ENCODE data around the gene RLN3.

Gene RLN3, protein sequence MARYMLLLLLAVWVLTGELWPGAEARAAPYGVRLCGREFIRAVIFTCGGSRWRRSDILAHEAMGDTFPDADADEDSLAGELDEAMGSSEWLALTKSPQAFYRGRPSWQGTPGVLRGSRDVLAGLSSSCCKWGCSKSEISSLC

DNA sequence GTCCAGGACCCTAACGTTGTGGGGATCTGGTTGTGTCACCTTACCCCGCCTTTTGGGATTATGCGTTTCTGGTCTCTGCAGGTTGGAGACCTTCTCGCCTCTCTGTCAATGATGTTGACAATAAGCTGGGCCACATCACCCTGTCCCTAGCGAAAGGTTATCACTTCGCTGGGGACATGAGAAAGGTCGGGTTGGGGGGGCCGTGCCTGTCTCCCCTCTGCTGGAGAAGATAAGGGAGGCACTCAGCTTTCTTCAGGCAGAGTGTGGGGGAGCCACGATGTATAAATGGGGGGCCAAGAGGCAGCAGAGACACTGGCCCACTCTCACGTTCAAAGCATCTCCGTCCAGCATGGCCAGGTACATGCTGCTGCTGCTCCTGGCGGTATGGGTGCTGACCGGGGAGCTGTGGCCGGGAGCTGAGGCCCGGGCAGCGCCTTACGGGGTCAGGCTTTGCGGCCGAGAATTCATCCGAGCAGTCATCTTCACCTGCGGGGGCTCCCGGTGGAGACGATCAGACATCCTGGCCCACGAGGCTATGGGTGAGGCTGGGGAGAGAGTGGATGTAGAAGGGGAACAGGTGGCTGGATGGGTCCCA, at the start of gene RLN3:
TSS of gene RLN3 (plus strand) at position 293 of the 595 bp plus-strand sequence. CDS start at position 350, 57 bp downstream.
- no peak for DNase-seq

DNA sequence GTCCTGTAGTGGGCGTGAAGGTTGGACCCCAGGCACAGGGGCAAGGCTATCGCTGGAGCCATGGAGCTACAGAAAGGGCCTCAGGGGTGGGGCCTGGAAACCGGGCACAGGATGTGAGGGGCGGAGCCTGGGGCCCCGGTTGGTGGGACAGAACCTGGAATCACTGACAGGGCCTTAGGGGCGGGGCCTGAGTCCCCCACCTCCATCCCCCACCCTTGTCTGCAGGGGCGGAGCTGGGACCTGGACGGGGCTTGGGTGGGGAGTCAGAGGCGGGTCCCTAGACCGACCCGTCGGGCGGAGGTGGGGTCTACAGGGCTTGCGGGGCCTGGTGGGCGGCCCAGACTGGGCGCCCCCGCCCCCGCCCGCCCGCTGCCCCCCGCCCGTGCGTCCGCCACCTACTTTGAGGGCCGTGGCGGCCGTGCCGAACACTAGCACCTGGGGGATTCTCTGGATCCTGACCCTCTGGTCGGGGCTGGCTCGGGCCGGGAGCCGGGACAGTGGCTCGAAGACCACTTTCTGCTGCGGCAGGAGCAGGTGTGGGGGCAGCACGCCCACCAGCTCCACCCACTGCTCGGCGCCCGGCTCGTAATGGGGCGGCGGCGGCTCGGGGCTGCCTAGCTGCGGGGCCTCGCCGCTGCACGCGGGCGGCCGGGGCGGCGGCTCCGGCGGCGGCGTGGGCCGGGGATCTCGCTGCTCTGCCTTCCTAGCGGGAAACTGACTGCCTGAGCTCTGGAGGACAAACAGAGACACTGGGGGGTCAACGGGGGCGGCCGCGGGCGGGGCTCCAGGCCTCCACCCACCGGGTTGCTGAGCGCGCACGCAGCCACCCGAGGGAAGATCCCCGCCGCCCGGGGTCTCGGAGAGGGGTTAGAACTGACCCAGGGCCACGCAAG, 49.4 kb upstream of the RLN3 start:
- peak; percentile 24 for DNase-seq

DNA sequence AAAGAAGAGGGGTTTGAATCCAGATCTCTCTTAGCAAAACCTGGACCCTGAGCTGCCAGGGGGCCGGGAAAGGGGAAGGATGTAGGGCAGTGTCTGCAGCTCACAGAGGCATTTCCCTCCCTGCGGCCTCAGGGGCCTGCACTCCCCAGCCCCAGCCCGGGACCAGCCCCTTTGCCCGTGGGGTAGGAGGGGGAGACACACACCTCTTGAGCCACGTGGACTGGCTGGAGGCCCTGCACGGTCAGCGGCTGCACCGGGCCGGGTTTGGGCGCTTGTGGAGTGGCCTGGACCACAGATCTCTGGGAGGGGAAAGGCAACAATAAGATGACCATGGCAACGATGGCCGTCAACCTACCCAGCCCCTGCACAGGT, 48.7 kb upstream of the RLN3 start:
- no peak for DNase-seq

DNA sequence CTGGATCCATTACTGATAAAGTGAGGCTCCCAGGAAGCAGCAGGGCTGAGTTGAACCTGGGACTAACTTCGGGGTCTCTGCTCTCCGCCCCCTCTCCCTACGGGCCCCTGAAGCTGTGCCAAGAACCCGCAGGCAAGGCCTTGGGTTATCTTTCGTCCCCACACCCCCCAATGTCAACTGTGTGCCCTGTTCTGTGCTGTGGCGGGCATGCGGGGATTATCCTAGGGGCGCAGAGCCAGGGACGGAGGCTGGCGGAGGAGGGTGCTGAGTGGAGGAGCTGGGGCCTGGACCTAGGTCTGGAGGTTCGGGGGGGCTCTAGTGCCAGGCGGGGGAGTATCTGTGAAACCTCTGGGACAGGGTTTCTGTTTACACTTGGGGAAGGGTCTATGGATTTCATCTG, 48.3 kb upstream of the RLN3 start:
- DNase-seq = no peak

DNA sequence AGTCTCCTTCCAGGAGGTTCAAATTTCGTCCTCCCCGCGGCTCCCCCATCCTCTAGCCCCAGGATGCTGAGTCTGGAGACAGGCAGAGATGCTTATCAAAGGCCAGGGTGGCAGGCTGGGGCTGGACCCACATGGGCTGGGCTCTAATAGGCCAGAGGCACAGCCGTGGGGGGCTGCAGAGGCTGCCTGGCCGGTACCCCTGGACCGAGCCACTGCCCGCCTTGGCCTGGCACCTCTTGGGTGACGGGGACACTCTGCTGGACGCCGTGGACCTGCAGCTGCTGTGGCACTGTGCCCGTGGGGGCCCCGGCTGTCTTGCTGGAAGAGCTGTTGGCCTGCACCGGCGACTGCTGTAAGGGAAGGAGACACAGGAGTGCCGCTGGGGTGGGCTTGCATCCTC, 47.6 kb upstream of the RLN3 start:
- DNase-seq = no peak

DNA sequence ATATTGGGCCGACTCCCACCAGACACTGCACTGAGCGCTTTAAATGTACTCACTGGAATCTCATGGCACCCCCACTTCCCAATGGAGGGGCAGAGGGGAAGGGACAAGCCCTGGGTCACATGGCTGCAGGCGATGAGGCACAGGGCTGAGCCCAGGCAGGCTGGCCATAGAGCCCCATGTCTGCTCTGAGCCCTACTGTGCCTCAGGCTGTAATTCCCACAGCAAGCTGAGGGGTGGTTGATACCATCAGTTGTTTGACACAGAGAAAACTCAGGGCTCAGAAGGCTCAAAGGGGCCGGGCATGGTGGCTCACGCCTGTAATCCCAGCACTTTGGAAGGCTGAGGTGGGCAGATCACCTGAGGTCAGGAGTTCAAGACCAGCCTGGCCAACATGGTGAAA, 46.9 kb upstream of the RLN3 start:
- DNase-seq = no peak

DNA sequence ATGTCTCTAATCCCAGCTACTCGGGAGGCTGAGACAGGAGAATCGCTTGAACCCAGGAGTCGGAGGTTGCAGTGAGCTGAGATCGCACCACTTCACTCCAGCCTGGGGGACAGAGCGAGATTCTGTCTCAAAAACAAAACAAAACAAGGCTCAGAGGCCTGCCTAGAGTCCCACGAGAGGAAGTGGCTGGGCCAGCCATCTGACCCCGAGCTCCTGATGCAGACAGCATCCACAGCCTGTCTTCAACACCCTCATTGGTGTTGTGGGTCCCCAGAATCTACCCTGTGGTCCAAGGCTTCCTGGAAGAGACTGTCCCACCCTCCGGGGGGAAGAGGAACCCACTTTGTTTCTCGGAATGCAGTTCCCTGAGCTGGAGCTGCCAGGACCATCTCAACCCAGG, 46.5 kb upstream of the RLN3 start:
- no peak for DNase-seq

DNA sequence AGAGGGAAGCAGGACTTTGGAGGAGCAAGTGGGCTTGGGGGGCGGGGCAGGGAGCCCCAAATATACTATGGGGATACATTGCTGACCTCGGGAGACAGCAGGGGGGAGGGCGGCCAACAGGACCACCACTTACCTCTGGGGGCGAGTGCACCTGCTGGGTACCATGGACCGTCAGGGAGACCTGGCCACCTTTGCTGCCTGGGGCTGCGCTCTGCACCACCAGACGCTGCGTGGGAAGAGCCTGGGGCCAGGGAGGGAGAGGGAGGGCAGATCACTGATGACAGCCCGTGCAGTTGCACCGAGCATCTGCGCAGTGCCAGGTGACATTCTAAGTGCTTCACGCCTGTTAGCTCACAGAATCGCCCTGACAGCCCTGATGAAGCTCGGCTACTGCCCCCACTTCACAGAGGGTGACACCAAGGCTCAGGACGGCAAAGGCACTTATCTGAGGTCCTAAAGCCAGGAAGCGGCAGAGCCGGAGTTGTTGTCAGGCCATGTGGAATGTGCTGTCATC, 45.9 kb upstream of the RLN3 start:
- no peak for DNase-seq

DNA sequence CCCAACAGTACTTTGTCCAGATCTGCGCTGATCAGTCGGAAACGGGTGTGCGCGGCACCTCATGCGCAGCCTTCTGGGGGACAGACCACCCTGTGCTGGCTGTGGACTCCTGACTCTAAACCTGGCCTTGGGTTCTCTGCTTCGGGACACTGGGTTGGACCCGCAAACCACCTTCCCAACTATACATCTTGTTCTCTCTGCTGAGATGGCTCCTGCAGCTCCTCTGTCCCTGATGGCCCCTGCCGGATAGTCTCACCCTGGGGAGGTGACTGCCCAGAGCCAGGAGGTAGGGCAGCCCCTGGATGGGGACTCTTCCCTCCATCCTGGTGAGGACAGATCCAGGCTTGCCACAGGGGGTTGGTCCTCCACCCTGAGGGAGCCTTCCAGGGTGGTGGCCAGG, 45.2 kb upstream of the RLN3 start:
- no peak for DNase-seq

DNA sequence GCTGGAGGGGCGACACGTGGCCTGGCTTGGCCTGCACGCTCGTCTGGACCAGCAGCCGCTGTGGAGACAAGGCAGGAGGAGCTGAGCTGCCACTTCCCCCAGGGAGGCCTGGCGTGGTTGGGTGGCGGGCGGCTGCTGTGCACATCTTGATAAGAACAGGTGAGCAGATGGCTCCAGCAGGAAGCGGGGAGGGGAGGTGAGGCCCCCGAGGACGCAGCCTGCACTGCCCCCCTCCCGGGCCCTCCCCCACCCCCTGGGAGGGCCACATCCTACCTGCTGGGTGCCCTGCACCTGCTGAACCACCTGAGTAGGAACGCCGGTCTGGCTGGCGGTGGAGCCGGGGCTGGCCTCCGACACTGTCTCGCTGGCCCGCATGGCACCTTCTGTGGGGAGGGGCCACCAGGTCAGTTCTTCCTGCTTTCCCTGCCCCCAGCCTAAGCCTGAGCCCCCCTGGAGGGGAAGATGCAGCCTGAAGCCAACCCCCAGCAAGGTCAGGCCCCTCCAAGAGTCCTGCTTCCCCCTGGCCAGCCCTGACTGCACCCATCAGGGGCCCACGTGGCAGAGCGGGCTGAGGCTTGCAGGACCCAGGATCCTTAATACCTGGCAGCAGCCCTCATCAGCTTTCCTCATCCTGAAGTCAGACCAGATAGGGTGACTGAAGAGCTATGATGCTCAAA, 44.6 kb upstream of the RLN3 start:
- no peak for DNase-seq

DNA sequence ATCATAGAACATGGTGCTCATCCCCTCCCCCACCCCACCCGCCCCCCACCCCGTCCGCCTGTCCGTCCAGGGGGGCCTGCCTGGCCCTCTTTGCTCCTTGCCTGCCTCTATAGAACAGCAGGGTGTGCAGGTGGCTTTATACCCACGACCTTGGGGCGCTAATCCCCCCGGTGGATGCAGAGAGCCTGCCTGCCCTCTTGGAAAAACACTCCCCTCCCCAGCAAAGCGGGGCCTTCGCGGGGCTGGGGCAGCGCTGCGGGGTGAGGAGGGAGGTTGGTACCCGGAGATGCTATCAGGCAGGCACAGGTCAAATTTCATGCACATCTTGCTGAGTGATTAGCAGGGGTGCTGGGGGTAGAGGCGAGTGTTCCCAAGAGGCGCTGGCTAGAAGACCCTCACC, 43.8 kb upstream of the RLN3 start:
- no peak for DNase-seq

DNA sequence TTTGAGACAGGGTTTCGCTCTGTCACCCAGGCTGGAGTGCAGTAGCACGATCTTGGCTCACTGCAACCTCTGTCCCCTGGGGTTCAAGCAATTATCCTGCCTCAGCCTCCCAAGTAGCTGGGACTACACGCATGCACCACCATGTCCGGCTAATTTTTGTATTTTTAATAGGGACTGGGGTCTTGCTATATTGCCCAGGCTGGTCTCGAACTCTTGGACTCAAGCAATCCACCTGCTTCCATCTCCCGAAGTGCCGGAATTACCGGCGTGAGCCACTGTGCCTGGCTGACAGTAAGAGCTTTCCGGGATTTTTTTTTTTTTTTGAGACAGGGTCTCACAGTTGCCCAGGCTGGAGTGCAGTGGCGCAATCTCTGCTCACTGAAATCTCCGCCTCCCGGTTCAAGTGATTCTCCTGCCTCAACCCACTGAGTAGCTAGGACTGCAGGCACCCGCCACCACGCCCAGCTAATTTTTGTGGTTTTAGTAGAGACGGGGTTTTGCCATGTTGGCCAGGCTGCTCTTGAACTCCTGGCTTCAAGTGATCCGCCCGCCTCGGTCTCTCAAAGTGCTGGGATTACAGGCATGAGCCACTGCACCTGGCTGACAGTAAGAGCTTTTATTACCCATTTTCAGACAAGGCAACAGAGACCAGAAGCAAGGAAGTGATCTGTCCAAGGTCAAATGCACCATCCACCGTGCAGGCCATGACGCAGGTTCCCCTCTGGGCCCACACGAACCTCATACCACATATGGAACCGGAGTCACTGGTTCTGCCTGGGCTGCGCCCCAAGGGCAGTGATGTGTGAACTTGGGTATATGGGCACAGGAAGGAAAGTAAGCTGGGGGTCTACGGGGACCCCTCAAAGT, 42.8 kb upstream of the RLN3 start:
- DNase-seq = no peak

DNA sequence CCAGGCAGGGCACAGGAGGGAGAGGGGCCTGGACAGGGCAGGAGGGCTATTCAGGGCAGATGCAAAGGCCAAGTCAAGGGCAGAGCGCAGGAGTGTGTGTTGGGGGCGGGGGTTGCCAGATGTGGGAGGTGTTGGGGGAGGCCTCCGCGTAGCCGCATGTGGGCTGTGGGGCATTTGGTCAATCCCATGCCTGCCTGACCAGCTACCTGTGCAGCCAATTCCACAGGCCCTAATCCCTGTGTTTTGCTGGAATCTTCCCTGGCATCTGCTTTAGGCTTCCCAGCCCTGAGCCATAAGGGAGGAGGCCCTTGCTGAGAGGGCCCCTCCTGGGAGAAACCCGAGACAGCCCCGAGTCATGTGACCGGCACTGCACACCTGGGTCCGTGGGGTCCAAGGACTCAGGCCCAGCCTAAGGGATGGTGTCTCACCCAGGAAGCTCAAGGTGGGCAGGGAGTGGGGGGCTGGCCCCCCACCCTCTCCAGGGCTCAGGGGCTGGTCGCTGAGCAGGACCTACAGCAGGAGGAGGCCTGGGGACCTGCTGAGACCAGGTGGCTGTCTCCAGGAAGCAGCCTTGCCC, 42.1 kb upstream of the RLN3 start:
- DNase-seq = no peak

DNA sequence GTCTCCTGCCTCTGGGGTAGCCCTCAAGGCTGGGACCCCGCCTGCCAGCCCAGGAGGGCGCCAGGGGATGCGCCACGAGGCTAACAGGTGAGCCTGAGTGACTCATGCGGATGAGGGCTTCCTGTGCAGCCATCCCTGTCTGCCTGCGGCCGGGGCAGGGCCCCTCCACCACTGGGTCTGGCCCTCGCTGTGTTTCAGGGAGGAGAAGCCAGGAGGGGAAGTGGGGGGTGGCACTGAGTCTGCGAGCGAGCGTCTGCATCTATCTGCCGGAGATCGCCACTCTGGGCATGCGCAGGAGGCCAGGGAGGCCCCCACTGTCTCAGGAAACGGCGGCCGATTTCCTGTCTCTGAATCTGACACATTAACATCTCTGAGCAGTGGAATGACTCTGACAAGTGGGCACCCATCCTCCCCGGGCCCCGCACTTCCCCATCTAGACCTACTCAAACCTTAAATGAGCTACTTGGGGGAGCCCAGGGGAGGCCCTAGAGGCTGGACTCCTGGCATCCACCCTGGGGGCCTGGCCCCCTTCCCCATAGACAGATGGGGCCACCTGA, 41.5 kb upstream of the RLN3 start:
- DNase-seq = peak; percentile 56

DNA sequence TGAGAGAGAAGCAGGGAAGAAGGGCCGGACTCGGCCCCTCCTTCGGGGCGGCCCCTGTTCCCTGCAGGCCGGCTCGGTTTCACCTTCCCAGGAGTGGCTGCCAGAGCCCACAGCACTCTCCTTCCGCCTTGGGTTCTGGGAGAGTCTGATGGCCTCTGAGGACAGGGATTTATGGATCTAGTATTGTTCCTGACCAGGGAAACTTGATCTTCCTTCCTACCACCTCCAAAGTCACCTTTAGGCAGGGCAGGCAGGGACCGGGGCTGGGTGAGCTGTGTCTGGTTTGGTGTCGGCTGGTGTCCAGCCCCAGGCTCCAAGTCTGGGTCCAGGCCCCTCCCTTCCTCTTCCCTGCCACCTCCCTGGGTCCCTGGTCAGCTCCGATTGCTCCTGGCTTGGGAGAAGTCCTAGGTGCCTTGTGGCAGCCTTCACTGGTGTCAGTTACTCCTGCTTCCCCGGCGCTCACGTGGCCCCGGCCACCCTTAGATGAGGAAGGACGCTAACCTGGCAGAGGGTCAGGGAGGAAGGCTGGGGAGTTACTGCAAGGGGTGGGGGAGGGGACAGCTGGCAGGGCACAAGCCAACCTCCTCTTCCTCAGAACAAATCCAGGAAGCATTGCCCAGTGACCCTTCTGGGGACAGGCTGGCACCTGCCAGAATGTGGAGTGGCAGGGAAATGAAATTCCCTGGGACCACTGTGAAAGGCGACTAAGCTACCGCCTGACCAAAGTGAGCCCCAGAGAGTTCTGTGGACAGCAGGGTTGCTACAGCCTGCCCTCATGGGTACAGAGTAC, 40.7 kb upstream of the RLN3 start:
- peak; percentile 56 for DNase-seq

DNA sequence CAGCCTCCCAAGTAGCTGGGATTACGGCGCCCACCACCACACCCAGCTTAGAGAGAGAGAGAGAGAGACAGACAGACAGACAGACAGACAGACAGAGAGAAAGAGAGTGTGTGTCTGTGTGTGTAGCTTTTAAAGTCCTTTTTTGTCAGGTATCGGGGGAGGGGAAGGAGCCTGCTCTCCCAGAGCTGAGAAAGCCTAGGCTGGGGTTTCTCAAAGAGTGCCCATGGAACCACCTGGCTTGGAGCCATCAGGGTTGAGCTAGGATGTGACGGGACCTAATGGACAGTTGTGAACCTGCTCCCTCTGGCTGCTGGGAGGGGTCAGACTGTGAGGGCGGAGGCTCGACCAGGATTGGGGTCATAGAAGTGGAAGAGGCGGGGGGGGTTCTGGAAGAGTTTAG, 38.5 kb upstream of the RLN3 start:
- no peak for DNase-seq

DNA sequence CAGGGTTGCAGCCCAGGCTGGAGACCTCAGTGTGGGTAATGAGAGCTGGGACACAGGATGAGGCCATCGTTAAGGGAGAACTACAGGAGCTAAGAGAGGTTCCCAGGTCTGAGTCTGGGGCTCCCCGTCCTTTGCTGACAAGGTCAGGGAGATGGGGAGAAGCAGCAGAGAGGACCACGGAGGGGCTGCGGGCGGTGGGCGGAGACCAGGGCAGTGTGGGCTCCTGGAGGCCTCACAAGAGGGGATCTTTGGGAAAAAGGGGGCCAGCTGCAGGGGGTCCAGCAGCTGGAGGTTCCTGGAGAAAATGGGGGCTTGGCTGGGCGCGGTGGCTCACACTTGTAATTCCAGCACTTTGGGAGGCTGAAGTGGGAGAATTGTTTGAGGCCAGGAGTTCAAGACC, 37.9 kb upstream of the RLN3 start:
- no peak for DNase-seq

DNA sequence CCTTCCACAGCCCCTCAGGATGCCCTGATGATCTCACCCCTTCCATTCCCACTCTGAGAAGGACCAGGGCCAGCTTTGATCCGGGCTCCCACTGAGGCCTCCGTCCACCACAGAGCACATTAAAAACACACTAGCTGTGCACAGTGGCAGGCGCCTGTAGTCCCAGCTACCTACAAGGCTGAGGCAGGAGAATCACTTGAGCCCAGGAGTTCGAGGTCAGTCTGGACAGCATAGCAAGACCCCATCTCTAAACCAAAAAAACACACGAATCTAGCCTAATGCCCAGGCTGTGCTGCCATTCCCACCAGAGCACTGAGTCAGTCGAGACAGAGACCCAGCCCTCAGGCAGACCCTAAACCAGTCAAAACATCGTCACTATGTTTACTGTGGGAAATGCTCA, 35.9 kb upstream of the RLN3 start:
- DNase-seq = no peak

DNA sequence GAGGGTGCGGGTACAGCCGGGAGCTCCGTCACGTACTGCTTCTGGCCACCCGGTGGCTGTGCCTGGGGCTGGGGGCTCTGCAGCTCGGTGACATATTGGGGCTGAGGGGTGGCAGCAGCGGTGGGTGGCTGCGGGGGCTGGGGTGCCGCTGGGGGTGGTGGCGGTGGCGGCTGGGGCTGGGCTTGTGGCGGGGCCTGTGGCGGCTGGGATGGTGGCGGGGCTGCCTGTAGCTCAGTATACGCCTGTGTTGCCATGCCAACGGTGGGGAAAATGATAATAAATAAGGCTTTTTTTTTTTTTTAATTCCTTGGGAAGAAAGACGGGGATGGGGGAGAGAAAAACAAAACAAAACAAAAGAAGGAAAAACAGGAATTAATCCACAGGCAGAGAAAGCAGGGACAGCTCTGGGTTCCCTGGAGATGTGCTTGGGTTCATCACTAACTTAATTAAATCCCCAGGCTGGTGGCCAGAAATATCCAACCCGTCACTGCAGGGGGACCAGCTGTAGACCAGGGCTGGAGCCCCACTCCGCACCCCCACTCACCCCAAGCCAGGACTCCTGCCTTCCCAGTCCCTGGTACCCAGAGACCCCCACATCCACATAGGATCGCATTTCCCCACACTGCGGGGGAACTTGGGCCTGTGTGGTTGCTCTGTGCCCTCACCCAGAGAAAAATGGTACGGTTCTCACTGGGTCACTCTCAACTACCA, 34.2 kb upstream of the RLN3 start:
- DNase-seq = no peak

DNA sequence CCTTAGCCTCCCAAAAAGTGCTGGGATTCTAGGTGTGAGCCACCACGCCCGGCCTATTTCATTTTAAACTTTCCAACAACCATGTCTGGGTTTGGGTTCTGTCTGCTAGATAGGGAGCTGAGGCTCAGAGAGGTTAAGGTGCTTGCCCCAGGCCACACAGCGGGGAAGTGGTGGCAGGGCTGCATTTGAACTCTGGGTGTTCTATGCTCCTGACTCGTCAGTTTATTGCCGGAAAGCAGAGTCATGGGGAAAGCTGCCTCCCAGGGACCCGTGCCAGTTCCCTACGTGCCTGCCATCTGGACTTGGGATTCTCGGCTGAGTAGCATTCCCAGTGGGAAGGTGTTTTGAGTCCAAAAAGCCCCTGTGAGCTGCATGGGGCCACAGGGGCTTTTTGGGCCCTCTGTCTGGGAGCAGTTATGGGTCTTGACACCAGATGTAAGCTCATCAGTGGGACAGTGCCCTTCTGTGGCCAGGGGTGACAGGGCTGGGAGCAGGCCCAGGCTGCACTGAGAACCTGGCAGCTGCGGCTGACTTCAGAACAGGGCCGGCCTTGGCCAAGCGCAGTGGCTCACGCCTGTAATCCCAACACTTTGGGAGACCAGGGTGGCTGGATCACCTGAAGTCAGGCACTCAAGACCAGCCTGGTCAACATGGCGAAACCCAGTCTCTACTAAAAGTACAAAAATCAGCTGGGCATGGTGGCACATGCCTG, 32.8 kb upstream of the RLN3 start:
- peak; percentile 8 for DNase-seq
